ENCODE data around the gene MAFB. TPM values are rescaled to one million over a fixed set of nuclear protein-coding genes. Genes with fewer than 3 reads are reported as not detected.

The MAFB gene
- total and polyA plus RNA-seq, 11 donors = 2.0 to 62.1 (median 7.8) TPM

GRCh38 chr20:40681165-40681564, 7.9 kb downstream of the MAFB start:
- Histone ChIP-seq H3K27ac (peak overlapping the region in 1 of 12 donors; percentile 33), H3K36me3 (peaks cover 0 to 12% (median 0%) of the 10 kb centered on the region in 9 donors), H3K4me3 (no peak overlapping the region), H3K4me1 (peaks cover 0 to 42% (median 11%) of the 10 kb centered on the region in 12 donors), H3K27me3 (peaks cover 0 to 54% (median 9%) of the 10 kb centered on the region in 9 donors), H3K9me3 (no peaks in the 10 kb centered on the region)
- WGBS, 4 donors = 74 to 83% (median 82%) methylated on average over 1 of the region's 1 CpG
- no peak for ATAC-seq
- intact Hi-C loops (cut with DNase I) = loop anchor here in 2 of 10 donors (10.0 kb wide), 3 partner anchors 516 to 796 kb away; no protein-coding TSS in a partner anchor
- no peak for DNase-seq
- TF ChIP-seq CTCF (IDR thresholded peaks at IDR 0.05) = no peak
- TF ChIP-seq POLR2A (IDR thresholded peaks at IDR 0.05) = no peak

GRCh38 chr20:40680161-40680959, 8.7 kb downstream of the MAFB start:
- peak overlapping the region in 1 of 12 donors; percentile 33 for H3K27ac ChIP-seq
- intact Hi-C loops (cut with DNase I) = loop anchor here in 2 of 10 donors (10.0 kb wide), 3 partner anchors 516 to 796 kb away; no protein-coding TSS in a partner anchor
- DNase-seq (no peak), ATAC-seq (no peak)
- 82 to 91% (median 85%) methylated on average over 2 of the region's 2 CpGs for WGBS, 4 donors
- H3K4me1 ChIP-seq = peaks cover 0 to 50% (median 11%) of the 10 kb centered on the region in 12 donors
- H3K36me3 ChIP-seq = peaks cover 0 to 5% (median 0%) of the 10 kb centered on the region in 9 donors
- peaks cover 0 to 47% (median 10%) of the 10 kb centered on the region in 9 donors for H3K27me3 ChIP-seq
- TF ChIP-seq POLR2A (IDR thresholded peaks at IDR 0.05) (no peak), CTCF (IDR thresholded peaks at IDR 0.05) (no peak)
- no peak overlapping the region for H3K4me3 ChIP-seq
- no peaks in the 10 kb centered on the region for H3K9me3 ChIP-seq

- WGBS, 4 donors = 71 to 88% (median 82%) methylated on average over 9 of the region's 9 CpGs
- ATAC-seq = no peak
- Histone ChIP-seq H3K4me1 (peaks cover 0 to 55% (median 11%) of the 10 kb centered on the region in 12 donors), H3K36me3 (no peaks in the 10 kb centered on the region), H3K9me3 (no peaks in the 10 kb centered on the region), H3K27me3 (peaks cover 0 to 35% (median 9%) of the 10 kb centered on the region in 9 donors), H3K4me3 (no peak overlapping the region), H3K27ac (no peak overlapping the region)
- no peak for TF ChIP-seq CTCF (IDR thresholded peaks at IDR 0.05)
- no peak for TF ChIP-seq POLR2A (IDR thresholded peaks at IDR 0.05)
- DNase-seq = no peak
- intact Hi-C loops (cut with DNase I) = no loop called here
These were observed 9.9 kb downstream of the MAFB start for GRCh38 chr20:40679184-40679583.

- ATAC-seq (no peak), DNase-seq (no peak)
- WGBS, 4 donors = 58 to 63% (median 59%) methylated on average over 3 of the region's 3 CpGs
- intact Hi-C loops (cut with DNase I) = no loop called here
- no peak overlapping the region for H3K27ac ChIP-seq
- peaks cover 0 to 47% (median 9%) of the 10 kb centered on the region in 12 donors for H3K4me1 ChIP-seq
- no peak overlapping the region for H3K4me3 ChIP-seq
- H3K9me3 ChIP-seq = no peaks in the 10 kb centered on the region
- H3K27me3 ChIP-seq = peaks cover 0 to 30% (median 9%) of the 10 kb centered on the region in 9 donors
- H3K36me3 ChIP-seq = no peaks in the 10 kb centered on the region
- TF ChIP-seq CTCF (IDR thresholded peaks at IDR 0.05) = no peak
- TF ChIP-seq POLR2A (IDR thresholded peaks at IDR 0.05) = no peak
These were observed 10.7 kb downstream of the MAFB start for GRCh38 chr20:40678286-40678875.
